ENCODE data around the gene ERF.
A peak's percentile ranks its signal among the peaks of the same experiment; 100 is the strongest.
"Not testable (repeated sequence)": the region's sequence is repeated elsewhere in the genome, so short reads cannot be mapped to it uniquely, and the experiment has no call there.

ERF gene

DNA sequence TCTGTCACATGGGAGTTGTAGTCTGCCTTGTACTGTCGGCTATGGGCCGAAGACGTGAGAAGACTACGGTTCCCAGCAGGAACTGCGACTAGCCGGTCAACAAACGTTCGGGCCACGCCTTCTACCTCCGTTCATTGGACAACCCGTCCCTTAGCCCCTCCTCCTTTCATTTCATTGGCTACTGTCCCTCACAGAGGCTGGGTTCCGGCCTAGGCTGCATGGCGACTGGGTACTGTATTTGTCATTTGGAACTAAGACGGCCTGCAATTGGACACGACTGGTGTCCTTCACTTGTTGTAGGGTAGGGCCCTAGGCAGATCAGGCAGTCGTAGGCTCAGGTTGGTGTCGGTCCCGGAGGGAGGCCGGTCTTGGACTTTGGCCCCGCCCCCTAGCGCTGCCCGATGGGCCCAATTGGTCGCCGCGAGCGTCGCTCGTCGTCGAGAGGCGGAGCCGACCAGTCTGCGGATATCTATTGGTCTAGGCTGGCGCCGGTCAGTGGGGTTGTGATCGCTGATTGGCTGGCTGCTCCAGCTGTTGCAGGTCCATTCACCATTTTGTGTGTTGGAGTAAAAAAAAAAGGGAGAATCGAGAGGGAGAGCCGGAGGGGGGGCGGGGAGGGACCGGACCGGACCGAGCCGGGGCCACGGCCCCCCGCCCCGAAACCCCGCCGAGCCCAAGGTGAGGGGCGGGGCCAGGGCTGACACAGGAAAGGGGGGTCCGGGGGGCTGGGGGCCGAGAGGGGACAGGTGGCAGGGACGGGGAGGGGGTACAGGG is 14.0 kb upstream of the ERF start, which contains the start of gene CIC:
Gene CIC, plus strand, starts transcription at position 549 of the 774 bp plus-strand sequence. CDS start 2,532 bp downstream, outside the sequence.
- TF ChIP-seq MYC (IDR thresholded peaks at IDR 0.05; ENCODE audit: low read depth, low read length) = no peak
- TF ChIP-seq CTCF (IDR thresholded peaks at IDR 0.05; ENCODE audit: low read depth, low read length) = no peak
- no peak for TF ChIP-seq POLR2A (IDR thresholded peaks at IDR 0.05; ENCODE audit: extremely low read depth, insufficient read length)
- TF ChIP-seq, protein P1, sequence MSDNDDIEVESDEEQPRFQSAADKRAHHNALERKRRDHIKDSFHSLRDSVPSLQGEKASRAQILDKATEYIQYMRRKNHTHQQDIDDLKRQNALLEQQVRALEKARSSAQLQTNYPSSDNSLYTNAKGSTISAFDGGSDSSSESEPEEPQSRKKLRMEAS (IDR thresholded peaks at IDR 0.05; ENCODE audit: low read depth, low read length) = no peak

DNA sequence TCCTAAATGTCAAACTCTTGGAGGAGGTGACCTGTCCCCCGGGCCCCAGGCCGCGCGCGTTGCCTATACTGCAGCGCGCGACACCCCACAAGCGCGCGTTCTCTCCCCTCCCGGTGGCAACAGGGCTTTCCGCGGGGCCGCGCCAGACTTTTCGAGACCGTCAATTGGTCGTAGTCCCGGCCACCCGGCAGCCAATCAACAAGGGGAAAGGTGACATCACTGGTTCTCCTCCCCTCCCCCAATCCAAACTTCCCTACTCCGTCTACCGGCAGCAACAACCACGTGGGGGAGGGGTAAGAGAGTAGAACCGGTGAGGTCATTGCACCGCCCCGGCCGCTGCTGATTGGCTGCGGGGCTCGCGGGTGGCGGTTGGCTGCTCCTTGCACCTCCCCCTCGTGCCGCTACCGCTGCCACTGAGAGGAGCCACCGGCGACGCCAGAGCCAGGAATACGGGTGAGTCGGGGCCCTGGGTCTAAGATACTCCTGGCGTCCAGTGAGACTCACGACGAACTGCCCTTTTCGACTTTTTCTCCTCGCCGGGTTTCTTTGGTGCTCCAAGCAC is 13.3 kb upstream of the ERF start:
- H3K4me3 ChIP-seq (ENCODE audit: low read depth, low read length) = peak overlapping the region; percentile 74
- TF ChIP-seq POLR2A (IDR thresholded peaks at IDR 0.05; ENCODE audit: extremely low read depth, insufficient read length) (peak; percentile 25), MYC (IDR thresholded peaks at IDR 0.05; ENCODE audit: low read depth, low read length) (no peak; the same call in 1 of the 2 replicates)
- TF ChIP-seq, protein P1 (IDR thresholded peaks at IDR 0.05; ENCODE audit: low read depth, low read length) = peak; percentile 93
- peak; percentile 97 for DNase-seq (ENCODE audit: low read depth)

More for the DNA sequence above, 14.0 kb upstream of the ERF start, which contains the start of gene CIC:
- H3K4me3 ChIP-seq (ENCODE audit: low read depth, low read length) = peak within 1 kb of the TSS; percentile 74
- DNase-seq (ENCODE audit: low read depth) = peak; percentile 99

GRCh38 chr19:42267644-42268141 is 12.8 kb upstream of the ERF start:
- TF ChIP-seq CTCF (IDR thresholded peaks at IDR 0.05; ENCODE audit: low read depth, low read length) = no peak
- no peak for TF ChIP-seq MYC (IDR thresholded peaks at IDR 0.05; ENCODE audit: low read depth, low read length)
- no peak for TF ChIP-seq POLR2A (IDR thresholded peaks at IDR 0.05; ENCODE audit: extremely low read depth, insufficient read length)
- TF ChIP-seq, protein P1 (IDR thresholded peaks at IDR 0.05; ENCODE audit: low read depth, low read length) = no peak
- no peak for DNase-seq (ENCODE audit: low read depth)

DNA sequence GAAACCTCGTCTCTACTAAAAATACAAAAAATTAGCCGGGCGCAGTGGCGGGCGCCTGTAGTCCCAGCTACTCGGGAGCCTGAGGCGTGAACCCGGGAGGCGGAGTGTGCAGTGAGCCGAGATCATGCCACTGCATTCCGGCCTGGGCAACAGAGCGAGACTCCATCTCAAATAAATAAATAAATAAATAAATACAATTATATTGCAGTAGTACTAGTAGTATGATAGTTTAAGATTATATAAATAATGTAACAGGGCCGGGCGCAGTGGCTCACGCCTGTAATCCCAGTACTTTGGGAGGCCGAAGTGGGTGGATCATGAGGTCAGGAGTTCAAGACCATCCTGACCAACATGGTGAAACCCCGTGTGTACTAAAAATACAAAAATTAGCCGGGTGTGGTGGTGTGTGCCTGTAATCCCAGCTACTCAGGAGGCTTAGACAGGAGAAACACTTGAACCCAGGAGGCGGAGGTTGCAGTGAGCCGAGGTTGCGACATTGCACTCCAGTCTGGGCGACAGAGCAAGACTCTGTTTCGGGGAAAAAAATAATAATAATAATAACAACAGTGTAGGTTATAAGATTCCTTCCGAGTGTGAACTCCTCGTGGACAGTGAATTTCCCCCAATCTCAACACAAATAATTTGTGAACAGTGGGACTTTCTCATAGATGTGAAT is 12.1 kb upstream of the ERF start:
- DNase-seq (ENCODE audit: low read depth); H3K4me3 ChIP-seq (ENCODE audit: low read depth, low read length): not testable (repeated sequence)

More at GRCh38 chr19:42267644-42268141, 12.8 kb upstream of the ERF start:
- peak overlapping the region; percentile 51 for H3K4me3 ChIP-seq (ENCODE audit: low read depth, low read length)

DNA sequence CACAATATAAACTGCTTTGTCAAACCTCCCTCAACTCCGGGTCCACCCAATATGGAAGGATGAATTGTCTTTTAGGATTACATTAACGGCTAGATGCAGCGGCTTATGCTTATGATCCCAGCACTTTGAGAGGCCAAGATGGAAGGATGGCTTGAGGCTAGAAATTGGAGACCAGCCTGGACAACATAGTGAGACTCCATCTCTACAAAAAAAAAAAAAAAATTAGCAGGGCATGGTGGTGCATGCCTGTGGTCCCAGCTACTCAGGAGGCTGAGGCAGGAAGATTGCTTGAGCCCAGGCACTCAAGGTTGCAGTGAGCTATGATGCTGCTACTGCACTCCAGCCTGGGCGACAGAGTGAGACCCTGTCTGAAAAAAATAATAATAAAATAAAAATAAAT is 11.2 kb upstream of the ERF start:
- H3K4me3 ChIP-seq (ENCODE audit: low read depth, low read length); DNase-seq (ENCODE audit: low read depth): not testable (repeated sequence)

- no peak for DNase-seq (ENCODE audit: low read depth)
- TF ChIP-seq POLR2A (IDR thresholded peaks at IDR 0.05; ENCODE audit: extremely low read depth, insufficient read length) = no peak
- no peak for TF ChIP-seq CTCF (IDR thresholded peaks at IDR 0.05; ENCODE audit: low read depth, low read length)
- TF ChIP-seq, protein P1 (IDR thresholded peaks at IDR 0.05; ENCODE audit: low read depth, low read length) = no peak
- TF ChIP-seq MYC (IDR thresholded peaks at IDR 0.05; ENCODE audit: low read depth, low read length) = no peak
- no peak overlapping the region for H3K4me3 ChIP-seq (ENCODE audit: low read depth, low read length)
These were observed 6.8 kb upstream of the ERF start for GRCh38 chr19:42261763-42262162.

DNA sequence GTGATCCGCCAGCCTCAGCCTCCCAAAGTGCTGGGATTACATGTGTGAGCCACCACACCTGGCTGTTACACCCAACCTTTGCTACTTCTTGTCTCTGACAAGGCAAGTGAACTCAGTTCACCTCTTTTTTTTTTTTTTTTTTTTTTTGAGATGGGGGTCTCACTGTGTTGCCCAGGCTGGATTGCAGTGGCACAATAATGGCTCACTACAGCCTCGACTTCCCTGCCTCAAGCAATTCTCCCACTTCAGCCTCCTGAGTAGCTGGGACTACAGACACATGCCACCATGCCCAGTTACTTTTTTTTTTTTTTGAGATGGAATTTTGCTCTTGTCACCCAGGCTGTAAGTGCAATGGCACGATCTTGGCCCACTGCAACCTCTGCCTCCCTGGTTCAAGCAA is 2.9 kb upstream of the ERF start:
- DNase-seq (ENCODE audit: low read depth); H3K4me3 ChIP-seq (ENCODE audit: low read depth, low read length): not testable (repeated sequence)
